ENCODE measurements around the gene CPEB3.

DNA sequence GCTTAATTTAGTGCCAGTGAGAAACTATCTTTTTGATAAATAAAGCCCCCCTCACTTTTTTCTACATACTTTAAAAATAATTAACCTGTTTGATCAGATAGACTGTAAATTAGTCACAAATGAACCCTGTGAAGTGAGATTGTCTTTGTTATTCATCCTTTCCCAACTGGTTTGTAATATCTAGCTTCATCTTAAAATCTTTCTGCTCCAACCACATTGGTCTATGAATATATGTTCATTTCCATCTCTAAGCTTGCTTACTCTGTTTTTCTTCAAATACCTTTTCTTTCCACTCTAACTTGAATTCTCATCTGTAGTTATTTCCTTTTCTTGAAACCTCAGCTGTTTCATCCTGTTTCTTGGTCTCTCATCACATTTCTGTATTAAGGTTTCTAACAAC lies 12.2 kb upstream of the CPEB3 start:
- no peak for TF ChIP-seq POLR2AphosphoS5 (IDR thresholded peaks at IDR 0.05; ENCODE audit: insufficient read depth in 1 of 2, low read depth in 1 of 2)
- TF ChIP-seq, protein P1, sequence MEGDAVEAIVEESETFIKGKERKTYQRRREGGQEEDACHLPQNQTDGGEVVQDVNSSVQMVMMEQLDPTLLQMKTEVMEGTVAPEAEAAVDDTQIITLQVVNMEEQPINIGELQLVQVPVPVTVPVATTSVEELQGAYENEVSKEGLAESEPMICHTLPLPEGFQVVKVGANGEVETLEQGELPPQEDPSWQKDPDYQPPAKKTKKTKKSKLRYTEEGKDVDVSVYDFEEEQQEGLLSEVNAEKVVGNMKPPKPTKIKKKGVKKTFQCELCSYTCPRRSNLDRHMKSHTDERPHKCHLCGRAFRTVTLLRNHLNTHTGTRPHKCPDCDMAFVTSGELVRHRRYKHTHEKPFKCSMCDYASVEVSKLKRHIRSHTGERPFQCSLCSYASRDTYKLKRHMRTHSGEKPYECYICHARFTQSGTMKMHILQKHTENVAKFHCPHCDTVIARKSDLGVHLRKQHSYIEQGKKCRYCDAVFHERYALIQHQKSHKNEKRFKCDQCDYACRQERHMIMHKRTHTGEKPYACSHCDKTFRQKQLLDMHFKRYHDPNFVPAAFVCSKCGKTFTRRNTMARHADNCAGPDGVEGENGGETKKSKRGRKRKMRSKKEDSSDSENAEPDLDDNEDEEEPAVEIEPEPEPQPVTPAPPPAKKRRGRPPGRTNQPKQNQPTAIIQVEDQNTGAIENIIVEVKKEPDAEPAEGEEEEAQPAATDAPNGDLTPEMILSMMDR (IDR thresholded peaks at IDR 0.05): no peak

All from vagina (tissue), 2 donors.